Heart left ventricle (tissue), 16 donors: ENCODE measurements around the gene FBXO38. TPM values are rescaled to one million over a fixed set of nuclear protein-coding genes. Genes with fewer than 3 reads are reported as not detected.

Source experiments
- ATAC-seq, 4 donors: fragments of 200-7000 bp; cut with Tn5 transposase; one replicate each; pipeline ENCODE4 v1.9.1; 2020 to 2022; ENCODE audit warnings: moderate library complexity in 4 of 4, mild to moderate bottlenecking in 3 of 4, moderate number of reproducible peaks in 1 of 4
- DNase-seq, 5 donors: peaks; one replicate each; pipeline ENCODE4 v3.0.0-alpha.2; 2020
- H3K27ac ChIP-seq, 12 donors: fragments of 200-600 bp; sonication (generic) in 4 of 12; one replicate each; pipeline versions ENCODE4 v1.5.0 to v1.8.0; 2016 to 2022; ENCODE audit warnings: mild to moderate bottlenecking in 2 of 12
- H3K27me3 ChIP-seq, 9 donors: fragments of 200-600 bp; sonication (generic) in 2 of 9; one replicate each; pipeline versions ENCODE4 v1.5.1 to v1.8.0; 2016 to 2022; ENCODE audit warnings: mild to moderate bottlenecking in 3 of 9
- H3K36me3 ChIP-seq, 9 donors: fragments of 200-600 bp; sonication (generic) in 2 of 9; one replicate each; pipeline versions ENCODE4 v1.5.0 to v1.8.0; 2018 to 2022; ENCODE audit warnings: mild to moderate bottlenecking in 2 of 9
- H3K4me1 ChIP-seq, 12 donors: fragments of 200-600 bp; sonication (generic) in 4 of 12; one replicate each; pipeline versions ENCODE4 v1.5.0 to v1.8.0; 2016 to 2022; ENCODE audit warnings: mild to moderate bottlenecking in 3 of 12
- H3K4me3 ChIP-seq, 12 donors: fragments of 200-600 bp; sonication (generic) in 4 of 12; one replicate each; pipeline versions ENCODE4 v1.5.0 to v1.8.0; 2017 to 2022; ENCODE audit warnings: mild to moderate bottlenecking in 9 of 12, moderate library complexity in 4 of 12
- H3K9me3 ChIP-seq, 12 donors: fragments of 200-600 bp; sonication (generic) in 4 of 12; one replicate each; pipeline versions ENCODE4 v1.5.0 to v1.8.0; 2016 to 2022; ENCODE audit warnings: mild to moderate bottlenecking in 1 of 12
- CTCF ChIP-seq, 12 donors: fragments of 200-600 bp; sonication (generic) in 4 of 12; IDR thresholded peaks; one replicate each; pipeline versions ENCODE4 v1.5.0 to v1.8.0; 2018 to 2022; ENCODE audit warnings: antibody characterized with exemption in 12 of 12, mild to moderate bottlenecking in 5 of 12
- POLR2A ChIP-seq, 2 donors: fragments of 450-650 bp; IDR thresholded peaks; one replicate each; pipeline ENCODE4 v1.6.1; 2017; ENCODE audit warnings: antibody characterized with exemption in 2 of 2, mild to moderate bottlenecking in 2 of 2, moderate library complexity in 2 of 2
- WGBS, 4 donors: extraction: QIAGEN DNeasy Blood & Tissue Kit in 2 of 4; methylation state at CpG; one replicate each; pipeline versions ENCODE4 v1.1.5 to v1.1.7; 2013 to 2018; 5-methylcytosine and 5-hydroxymethylcytosine counted together
- intact Hi-C, 10 donors: fragments of 100-400 bp; cut with DNase I; formaldehyde crosslinking; loops; one replicate each; pipeline versions ENCODE4 v1.11.1 to v1.14.2; 2022
- polyA plus RNA-seq, 2 donors: library from polyadenylated mRNA; stranded (reverse); fragments of 200-250 nt; gene quantifications; one replicate each; pipeline ENCODE4 v1.2.3, GENCODE V29; 2013
- total RNA-seq, 9 donors: library from RNA; depleted of rRNA in 2 of 9; stranded (reverse); fragments of >200 nt in 2 of 9; fragmentation: NEBNext Ultra II Directional in 3 of 9; extraction: Animal tissue kit (Norgen Biotek cat#: 25700) in 3 of 9; gene quantifications; one replicate each; pipeline versions ENCODE4 v1.1.0 to v1.2.4, GENCODE V29; 2016 to 2023
- donor health status: ischemic (EF 13 %, LVEDD 7.1; RV severe dilation, severe dysfunction).
- donor health status: healthy with polysubstance abuse.
- donor health status: DM: no; HTN: yes; CAD: no.
- donor health status: DM: no; HTN: no; CAD: no.
- donor health status: ischemic (EF 25% LVEDD 6.9; RV normal size, moderate dysfunction).
- donor health status: ischemic (EF 25% LVEDD 5.7; RV mildly dilated, moderate dysfunction).
- donor health status: healthy.
- donor health status: DM: yes; HTN: yes; CAD: no.
- donor health status: ischemic (EF 35%, LVEDD 5.7; RV mildly dilated, moderate dysfunction).
- donor health status: nonischemic (EF 11% LVEDD 7.7; RV severe dilation, severe dysfunction).
- donor health status: DM: yes; HTN: yes; CAD: no.
- donor health status: PGD.
- donor health status: ischemic (EF 29% LVEDD 5.4; RV normal size, mild dysfunction).
- donor health status: nonischemic (EF 23%, LVEDD 6.1; RV moderate dilation, normal function).

The FBXO38 gene
- total and polyA plus RNA-seq, 11 donors = 11.7 to 56.0 (median 36.5) TPM

DNA sequence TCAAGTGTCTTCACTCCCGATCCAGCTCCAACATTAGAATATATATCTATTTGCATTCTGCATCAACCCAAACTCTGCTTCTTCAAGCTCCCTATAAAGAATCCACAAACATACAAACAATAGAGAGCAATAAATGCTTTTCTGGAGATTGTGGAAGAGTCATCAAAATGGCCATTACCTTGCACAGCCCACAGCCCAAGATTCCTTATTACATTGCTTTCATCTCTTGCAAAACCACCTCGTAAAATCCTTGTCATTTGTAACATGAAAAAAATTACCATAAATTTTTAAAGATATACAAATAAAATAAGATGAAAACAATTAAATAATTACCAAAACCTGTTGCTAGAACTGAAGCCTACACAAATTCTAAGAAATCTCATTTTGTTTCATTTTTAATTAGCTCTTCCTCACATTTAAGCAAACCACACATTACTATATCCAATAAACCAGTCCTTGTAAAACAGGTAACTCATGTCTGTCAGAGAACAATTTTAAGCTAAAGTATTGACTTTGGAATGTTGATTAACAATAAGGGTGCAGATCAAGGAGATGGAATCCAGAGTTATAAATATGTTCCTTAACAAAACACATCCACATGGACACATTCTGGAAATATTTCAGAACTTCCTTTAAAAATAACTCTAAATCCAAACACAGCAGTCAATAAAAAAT lies 41.2 kb upstream of the FBXO38 start:
- no peak for DNase-seq
- H3K36me3 ChIP-seq = no peaks in the 10 kb centered on the region
- no peak overlapping the region for H3K27ac ChIP-seq
- WGBS, 4 donors = 94 to 97% (median 96%) methylated on average over 2 of the region's 2 CpGs
- no peak overlapping the region for H3K4me3 ChIP-seq
- H3K4me1 ChIP-seq = peaks cover 0 to 3% (median 0%) of the 10 kb centered on the region in 12 donors
- no peak for TF ChIP-seq POLR2A (IDR thresholded peaks at IDR 0.05)
- TF ChIP-seq CTCF (IDR thresholded peaks at IDR 0.05) = no peak
- H3K27me3 ChIP-seq = no peaks in the 10 kb centered on the region
- no peak for ATAC-seq
- H3K9me3 ChIP-seq = no peaks in the 10 kb centered on the region
- intact Hi-C loops = no loop called here

DNA sequence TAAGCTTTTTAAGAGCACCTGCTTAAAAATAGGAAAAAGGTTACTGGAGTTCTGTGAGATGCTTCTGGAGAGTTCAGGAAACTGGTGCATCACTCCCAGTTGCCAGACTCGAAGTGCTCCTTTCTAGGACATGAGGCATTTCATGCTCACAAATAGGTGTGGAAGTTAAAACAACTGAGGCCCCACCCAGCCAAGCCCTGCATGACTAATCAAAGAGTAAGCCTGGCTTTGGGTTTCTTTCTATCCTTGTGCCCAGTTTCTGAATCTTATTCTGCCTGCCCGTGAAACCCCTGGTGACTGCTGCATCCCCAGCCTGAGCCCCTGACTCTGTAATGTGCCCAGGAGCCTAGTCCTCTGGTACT lies 40.7 kb upstream of the FBXO38 start:
- Histone ChIP-seq H3K27me3 (no peaks in the 10 kb centered on the region), H3K9me3 (no peaks in the 10 kb centered on the region), H3K4me3 (no peak overlapping the region), H3K27ac (no peak overlapping the region), H3K4me1 (peaks cover 0 to 3% (median 0%) of the 10 kb centered on the region in 12 donors), H3K36me3 (no peaks in the 10 kb centered on the region)
- no peak for TF ChIP-seq POLR2A (IDR thresholded peaks at IDR 0.05)
- TF ChIP-seq CTCF (IDR thresholded peaks at IDR 0.05) = no peak
- WGBS, 4 donors = 79 to 88% (median 81%) methylated on average over 2 of the region's 2 CpGs
- DNase-seq (no peak), ATAC-seq (no peak)
- intact Hi-C loops = no loop called here

DNA sequence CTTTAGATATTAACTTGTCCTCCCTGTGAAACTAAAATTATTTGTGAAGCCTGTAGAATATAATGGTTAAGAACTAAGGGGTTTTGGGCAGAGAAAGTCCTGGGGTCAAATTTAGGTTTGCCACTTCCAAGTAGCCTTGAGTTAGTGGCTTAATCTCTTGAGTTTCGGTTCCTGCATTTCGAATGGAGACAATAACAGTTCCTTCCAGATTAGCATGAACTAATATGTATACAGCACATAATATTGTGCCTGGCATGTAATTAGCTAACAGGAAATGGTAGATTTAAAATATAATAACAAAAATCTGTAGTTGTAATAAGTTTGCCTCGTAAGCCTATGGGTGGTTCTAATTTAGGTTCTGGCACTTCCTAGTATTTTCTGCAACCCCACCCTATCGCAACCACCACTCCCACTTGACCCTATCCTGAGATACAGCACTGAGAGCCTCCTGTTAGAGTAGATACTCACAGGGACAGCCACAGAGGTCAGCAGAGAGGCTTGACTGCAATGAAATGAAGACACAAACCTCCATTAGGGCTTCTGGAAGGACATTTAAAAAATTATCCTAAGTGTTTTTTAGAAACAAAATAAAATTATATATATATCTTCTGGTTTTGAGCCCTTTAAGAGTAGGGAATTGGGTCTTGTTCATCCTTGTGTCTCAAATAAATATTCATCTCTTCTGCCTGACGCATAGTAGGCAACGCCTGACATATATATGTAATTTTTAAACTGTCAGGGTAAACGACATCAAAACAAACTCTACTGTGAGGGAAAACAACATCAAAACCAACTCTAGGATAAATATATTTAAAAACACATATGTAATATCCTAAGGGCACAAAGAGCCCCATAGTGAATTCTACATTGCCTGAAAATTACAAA lies 39.9 kb upstream of the FBXO38 start:
- ATAC-seq (no peak), DNase-seq (no peak)
- H3K36me3 ChIP-seq = no peaks in the 10 kb centered on the region
- no peak overlapping the region for H3K27ac ChIP-seq
- peaks cover 0 to 3% (median 0%) of the 10 kb centered on the region in 12 donors for H3K4me1 ChIP-seq
- TF ChIP-seq CTCF (IDR thresholded peaks at IDR 0.05) (no peak), POLR2A (IDR thresholded peaks at IDR 0.05) (no peak)
- H3K4me3 ChIP-seq = no peak overlapping the region
- intact Hi-C loops = no loop called here
- no peaks in the 10 kb centered on the region for H3K27me3 ChIP-seq
- WGBS, 4 donors = 72 to 87% (median 76%) methylated on average over 7 of the region's 7 CpGs
- no peaks in the 10 kb centered on the region for H3K9me3 ChIP-seq

- Histone ChIP-seq H3K27me3 (no peaks in the 10 kb centered on the region), H3K27ac (no peak overlapping the region), H3K4me1 (peaks cover 0 to 3% (median 0%) of the 10 kb centered on the region in 12 donors), H3K36me3 (peaks cover 0 to 6% (median 0%) of the 10 kb centered on the region in 9 donors), H3K9me3 (peaks cover 0 to 4% (median 0%) of the 10 kb centered on the region in 12 donors), H3K4me3 (no peak overlapping the region)
- 86 to 100% (median 91%) methylated on average over 1 of the region's 1 CpG for WGBS, 4 donors
- TF ChIP-seq POLR2A (IDR thresholded peaks at IDR 0.05) = no peak
- no peak for TF ChIP-seq CTCF (IDR thresholded peaks at IDR 0.05)
- ATAC-seq = no peak
- intact Hi-C loops = no loop called here
- no peak for DNase-seq
Measured at GRCh38 chr5:148347706-148348105, 36.1 kb upstream of the FBXO38 start.
